Keratinocyte (primary cell): Measurements from ENCODE around the gene POMT2. TPM values are rescaled to one million over a fixed set of nuclear protein-coding genes. Genes with fewer than 3 reads are reported as not detected.

Source experiments
- DNase-seq: peaks from one replicate; pipeline ENCODE4 v3.0.0-alpha.2; 2011; ENCODE audit warnings: low read depth, missing footprints, low spot score
- FAIRE-seq: peaks from 2 replicates; lab custom pipeline; 2011; peaks lifted over from hg19 to GRCh38; lab: Jason Lieb, UNC
- H2AFZ ChIP-seq: 2 replicates; pipeline ENCODE4 v1.6.0; 2012; ENCODE audit warnings: low read length, control low read depth, inconsistent platforms; ENCODE audit not compliant: control insufficient read depth
- H3K27ac ChIP-seq: 2 replicates; pipeline ENCODE4 v1.5.1; 2011; ENCODE audit warnings: low read length; ENCODE audit not compliant: control insufficient read depth, insufficient read depth
- H3K27me3 ChIP-seq: 3 replicates; pipeline ENCODE4 v1.6.0; 2011; ENCODE audit warnings: low read length; ENCODE audit not compliant: control insufficient read depth, insufficient read depth; ENCODE audit errors: extremely low read depth
- H3K36me3 ChIP-seq, 2 experiments: 2 replicates in 1 of 2; 3 replicates in 1 of 2; pipeline ENCODE4 v1.5.1; 2011; ENCODE audit warnings: low read length in 2 of 2, mild to moderate bottlenecking in 1 of 2; ENCODE audit not compliant: control insufficient read depth in 2 of 2, insufficient read depth in 2 of 2; ENCODE audit errors: extremely low read depth in 1 of 2
- H3K4me1 ChIP-seq: 3 replicates; pipeline ENCODE4 v1.5.1; 2011; ENCODE audit warnings: low read length; ENCODE audit not compliant: control insufficient read depth, insufficient read depth; ENCODE audit errors: extremely low read depth
- H3K4me2 ChIP-seq: 3 replicates; pipeline ENCODE4 v1.6.0; 2011; ENCODE audit warnings: low read depth, low read length; ENCODE audit not compliant: control insufficient read depth, insufficient read depth; ENCODE audit errors: extremely low read depth
- H3K4me3 ChIP-seq, 3 experiments: fragments of 200-600 bp in 1 of 3; sonication (generic) in 1 of 3; 2 replicates in 2 of 3; 3 replicates in 1 of 3; pipeline ENCODE4 v1.5.1; 2011 to 2016; ENCODE audit warnings: low read length in 3 of 3, mild to moderate bottlenecking in 3 of 3, control low read depth in 2 of 3, inconsistent platforms in 1 of 3, low read depth in 1 of 3, mixed read lengths in 1 of 3, mixed run types in 1 of 3, moderate library complexity in 1 of 3; ENCODE audit not compliant: control insufficient read depth in 2 of 3, insufficient read depth in 2 of 3; ENCODE audit errors: extremely low read depth in 1 of 3
- H3K79me2 ChIP-seq: 2 replicates; pipeline ENCODE4 v1.6.0; 2012; ENCODE audit warnings: low read length; ENCODE audit not compliant: control insufficient read depth, insufficient read depth
- H3K9ac ChIP-seq: 3 replicates; pipeline ENCODE4 v1.6.0; 2011; ENCODE audit warnings: low read length; ENCODE audit not compliant: control insufficient read depth, insufficient read depth; ENCODE audit errors: extremely low read depth
- H3K9me1 ChIP-seq: 3 replicates; pipeline ENCODE4 v1.6.0; 2011; ENCODE audit warnings: low read length; ENCODE audit not compliant: control insufficient read depth, insufficient read depth; ENCODE audit errors: extremely low read depth
- H3K9me3 ChIP-seq: 2 replicates; pipeline ENCODE4 v1.5.1; 2012; ENCODE audit warnings: low read depth, low read length; ENCODE audit not compliant: control insufficient read depth
- H4K20me1 ChIP-seq: 3 replicates; pipeline ENCODE4 v1.6.0; 2011; ENCODE audit warnings: low read length; ENCODE audit not compliant: control insufficient read depth, insufficient read depth; ENCODE audit errors: extremely low read depth
- EZH2 ChIP-seq: IDR thresholded peaks from one replicate; pipeline ENCODE4 v1.6.1; 2012; ENCODE audit warnings: inconsistent platforms, mild to moderate bottlenecking, low read length, moderate library complexity
- dilution Hi-C: fragments of 300-500 bp; cut with MboI; formaldehyde crosslinking; loops from one replicate; pipeline ENCODE4 v1.7.0; 2020; ENCODE audit warnings: low sequenced_read_pairs; ENCODE audit not compliant: extremely low pct_ligation_motif_present
- polyA plus RNA-seq, 5 experiments: library from polyadenylated mRNA; depleted of rRNA in 3 of 5; stranded (reverse) in 3 of 5; stranded (forward) in 1 of 5; unstranded in 1 of 5; fragments of >200 nt; gene quantifications; 1 replicate in 1 of 5; 2 replicates in 3 of 5; 3 replicates in 1 of 5; pipeline versions ENCODE4 v1.2.1 to v1.2.3, GENCODE V29; 2011 to 2012; ENCODE audit warnings: missing spikeins in 2 of 5, low read depth in 1 of 5, low replicate concordance in 1 of 5
- TF ChIP-seq, protein P1 (sequence below), 3 experiments: IDR thresholded peaks in 1 of 3; conservative IDR thresholded peaks in 1 of 3; optimal IDR thresholded peaks in 1 of 3; 2 replicates in 2 of 3; 3 replicates in 1 of 3; pipeline versions ENCODE3 to v1.5.1; 2011; ENCODE audit warnings: low read length in 3 of 3, mild to moderate bottlenecking in 3 of 3, moderate library complexity in 2 of 3, control low read depth in 1 of 3, inconsistent platforms in 1 of 3; ENCODE audit not compliant: insufficient read depth in 2 of 3; ENCODE audit errors: extremely low read depth in 1 of 3

The POMT2 gene
- polyA plus RNA-seq, 1 donor (not counting 4 experiments of a cell fraction or from before 2014, with no cell fraction given), result 21.1 TPM

DNA sequence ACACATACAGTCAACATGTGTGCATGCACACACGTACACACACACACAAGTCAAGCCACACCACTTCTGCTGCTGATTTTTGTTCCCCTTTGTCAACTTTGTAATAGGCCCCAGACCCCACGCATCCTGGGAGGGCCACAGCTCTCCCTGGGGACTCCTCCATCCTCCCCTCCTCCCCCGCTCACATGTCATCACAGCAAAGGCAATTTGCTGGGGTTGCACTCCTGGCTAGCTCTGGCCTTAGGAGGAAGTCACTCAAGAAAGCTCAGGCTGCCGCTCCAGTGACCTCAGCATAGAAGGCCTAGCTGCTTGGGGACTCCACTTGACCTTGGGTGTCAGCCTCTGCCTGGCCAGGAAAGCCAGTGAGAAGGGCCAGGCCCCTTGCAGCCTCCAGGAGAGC lies 76.8 kb downstream of the POMT2 start:
- TF ChIP-seq EZH2, result no peak
- TF ChIP-seq, protein P1, sequence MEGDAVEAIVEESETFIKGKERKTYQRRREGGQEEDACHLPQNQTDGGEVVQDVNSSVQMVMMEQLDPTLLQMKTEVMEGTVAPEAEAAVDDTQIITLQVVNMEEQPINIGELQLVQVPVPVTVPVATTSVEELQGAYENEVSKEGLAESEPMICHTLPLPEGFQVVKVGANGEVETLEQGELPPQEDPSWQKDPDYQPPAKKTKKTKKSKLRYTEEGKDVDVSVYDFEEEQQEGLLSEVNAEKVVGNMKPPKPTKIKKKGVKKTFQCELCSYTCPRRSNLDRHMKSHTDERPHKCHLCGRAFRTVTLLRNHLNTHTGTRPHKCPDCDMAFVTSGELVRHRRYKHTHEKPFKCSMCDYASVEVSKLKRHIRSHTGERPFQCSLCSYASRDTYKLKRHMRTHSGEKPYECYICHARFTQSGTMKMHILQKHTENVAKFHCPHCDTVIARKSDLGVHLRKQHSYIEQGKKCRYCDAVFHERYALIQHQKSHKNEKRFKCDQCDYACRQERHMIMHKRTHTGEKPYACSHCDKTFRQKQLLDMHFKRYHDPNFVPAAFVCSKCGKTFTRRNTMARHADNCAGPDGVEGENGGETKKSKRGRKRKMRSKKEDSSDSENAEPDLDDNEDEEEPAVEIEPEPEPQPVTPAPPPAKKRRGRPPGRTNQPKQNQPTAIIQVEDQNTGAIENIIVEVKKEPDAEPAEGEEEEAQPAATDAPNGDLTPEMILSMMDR (optimal IDR thresholded peaks at IDR 0.05 in 1 of 3, IDR thresholded peaks at IDR 0.05 in 1 of 3, conservative IDR thresholded peaks at IDR 0.05 in 1 of 3; ENCODE audit: extremely low read depth in 1 of 3, insufficient read depth in 2 of 3, low read length in 3 of 3), result no peak
- no peaks in the 10 kb centered on the region for H3K9me1 ChIP-seq
- DNase-seq (no peak), FAIRE-seq (no peak)
- H4K20me1 ChIP-seq, result no peaks in the 10 kb centered on the region
- H3K9ac ChIP-seq, result no peak overlapping the region
- no peak overlapping the region for H3K27ac ChIP-seq
- no peak overlapping the region for H3K4me3 ChIP-seq
- no peak overlapping the region for H2AFZ ChIP-seq
- H3K4me2 ChIP-seq, result no peak overlapping the region
- no peaks in the 10 kb centered on the region for H3K27me3 ChIP-seq
- dilution Hi-C loops, result no loop called here
- no peaks in the 10 kb centered on the region for H3K36me3 ChIP-seq
- no peaks in the 10 kb centered on the region for H3K79me2 ChIP-seq
- H3K9me3 ChIP-seq, result no peaks in the 10 kb centered on the region
- no peaks in the 10 kb centered on the region for H3K4me1 ChIP-seq

DNA sequence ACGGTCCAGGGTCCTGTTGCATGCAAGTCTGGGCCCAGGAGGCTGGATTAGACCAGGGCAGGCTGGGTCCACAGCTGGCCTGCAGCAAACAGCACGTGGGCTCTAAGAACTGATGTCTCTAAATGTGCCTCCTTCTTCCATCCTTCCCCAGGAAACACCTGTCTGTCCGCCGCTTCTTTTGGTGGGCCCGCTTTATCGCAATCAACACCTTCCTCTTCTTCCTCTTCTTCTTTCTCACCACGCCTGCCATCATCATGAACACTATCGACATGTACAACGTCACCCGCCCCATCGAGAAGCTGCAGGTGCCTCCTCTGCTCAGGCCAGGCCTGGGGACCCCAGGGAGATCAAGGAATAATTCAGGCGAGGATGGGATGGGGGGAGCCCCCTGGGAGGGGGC lies 77.9 kb downstream of the POMT2 start:
- H3K27me3 ChIP-seq, result no peaks in the 10 kb centered on the region
- no peak overlapping the region for H3K4me2 ChIP-seq
- TF ChIP-seq, protein P1 (optimal IDR thresholded peaks at IDR 0.05 in 1 of 3, IDR thresholded peaks at IDR 0.05 in 1 of 3, conservative IDR thresholded peaks at IDR 0.05 in 1 of 3; ENCODE audit: extremely low read depth in 1 of 3, insufficient read depth in 2 of 3, low read length in 3 of 3), result no peak
- no peak for TF ChIP-seq EZH2

More for the DNA sequence above, 77.9 kb downstream of the POMT2 start:
- dilution Hi-C loops, result no loop called here
- H4K20me1 ChIP-seq, result no peaks in the 10 kb centered on the region
- H3K4me3 ChIP-seq, result no peak overlapping the region
- no peaks in the 10 kb centered on the region for H3K9me3 ChIP-seq
- DNase-seq (no peak), FAIRE-seq (no peak)
- no peaks in the 10 kb centered on the region for H3K9me1 ChIP-seq
- no peaks in the 10 kb centered on the region for H3K79me2 ChIP-seq
- H3K36me3 ChIP-seq, result no peaks in the 10 kb centered on the region
- H3K4me1 ChIP-seq, result no peaks in the 10 kb centered on the region
- H3K9ac ChIP-seq, result no peak overlapping the region
- no peak overlapping the region for H2AFZ ChIP-seq
- H3K27ac ChIP-seq, result no peak overlapping the region
